Mesenchymal stem cell (in vitro differentiated cells and primary cell): ENCODE data around the gene DENND1B.
A peak's percentile ranks its signal among the peaks of the same experiment; 100 is the strongest.

ENCODE experiments used
- DNase-seq: peaks from one replicate; pipeline ENCODE4 v3.0.0-alpha.2; 2013
- H2AFZ ChIP-seq: one replicate; pipeline ENCODE4 v1.6.1; 2013; ENCODE audit warnings: low read depth, mild to moderate bottlenecking, control low read depth, inconsistent platforms, low read length, moderate library complexity
- H2AK5ac ChIP-seq: 2 replicates; pipeline ENCODE4 v1.6.1; 2013; ENCODE audit warnings: low read length, moderate library complexity, mild to moderate bottlenecking, inconsistent platforms; ENCODE audit not compliant: severe bottlenecking
- H2BK120ac ChIP-seq: one replicate; pipeline ENCODE4 v1.6.1; 2013; ENCODE audit warnings: low read depth, mild to moderate bottlenecking, inconsistent platforms, low read length, moderate library complexity
- H2BK12ac ChIP-seq, 2 experiments: one replicate each; pipeline ENCODE4 v1.6.1; 2013; ENCODE audit warnings: inconsistent platforms in 2 of 2, low read length in 2 of 2, mild to moderate bottlenecking in 2 of 2, moderate library complexity in 2 of 2, control low read depth in 1 of 2
- H2BK15ac ChIP-seq: one replicate; pipeline ENCODE4 v1.6.1; 2013; ENCODE audit warnings: mild to moderate bottlenecking, low read depth, inconsistent platforms; ENCODE audit not compliant: poor library complexity, severe bottlenecking
- H2BK5ac ChIP-seq: 2 replicates; pipeline ENCODE4 v1.6.1; 2013; ENCODE audit warnings: low read depth, mild to moderate bottlenecking, low read length, control low read depth, inconsistent platforms; ENCODE audit not compliant: poor library complexity, severe bottlenecking
- H3K14ac ChIP-seq, 2 experiments: one replicate each; pipeline ENCODE4 v1.6.1; 2013; ENCODE audit warnings: inconsistent platforms in 2 of 2, low read length in 2 of 2, control low read depth in 1 of 2, mild to moderate bottlenecking in 1 of 2, moderate library complexity in 1 of 2
- H3K18ac ChIP-seq, 2 experiments: one replicate each; pipeline ENCODE4 v1.6.1; 2013; ENCODE audit warnings: inconsistent platforms in 2 of 2, low read length in 2 of 2, control low read depth in 1 of 2, low read depth in 1 of 2, mild to moderate bottlenecking in 1 of 2
- H3K23ac ChIP-seq, 2 experiments: one replicate each; pipeline ENCODE4 v1.6.1; 2013; ENCODE audit warnings: inconsistent platforms in 2 of 2, low read length in 2 of 2, mild to moderate bottlenecking in 2 of 2, moderate library complexity in 2 of 2, control low read depth in 1 of 2
- H3K27ac ChIP-seq: 2 replicates; pipeline ENCODE4 v1.5.1; 2013; ENCODE audit warnings: mild to moderate bottlenecking, moderate library complexity, low read length, control low read depth, inconsistent platforms; ENCODE audit not compliant: poor library complexity, severe bottlenecking
- H3K27me3 ChIP-seq, 2 experiments: 2 replicates each; pipeline versions ENCODE4 v1.6.1 to v1.7.0; 2013; ENCODE audit warnings: low read length in 2 of 2, mild to moderate bottlenecking in 2 of 2, moderate library complexity in 2 of 2, control low read depth in 1 of 2, inconsistent platforms in 1 of 2; ENCODE audit not compliant: control insufficient read depth in 1 of 2, insufficient read depth in 1 of 2
- H3K36me3 ChIP-seq, 2 experiments: 2 replicates each; pipeline versions ENCODE4 v1.6.1 to v1.7.0; 2013; ENCODE audit warnings: low read length in 2 of 2, control low read depth in 1 of 2, inconsistent platforms in 1 of 2, low read depth in 1 of 2, mild to moderate bottlenecking in 1 of 2; ENCODE audit not compliant: insufficient read depth in 2 of 2, control insufficient read depth in 1 of 2
- H3K4ac ChIP-seq, 2 experiments: one replicate each; pipeline ENCODE4 v1.6.1; 2013; ENCODE audit warnings: inconsistent platforms in 2 of 2, low read length in 2 of 2, mild to moderate bottlenecking in 2 of 2, moderate library complexity in 2 of 2, control low read depth in 1 of 2, low read depth in 1 of 2
- H3K4me1 ChIP-seq: 2 replicates; pipeline ENCODE4 v1.6.1; 2013; ENCODE audit warnings: low read depth, low read length, control low read depth; ENCODE audit not compliant: control insufficient read depth, insufficient read depth
- H3K4me2 ChIP-seq: 2 replicates; pipeline ENCODE4 v1.6.1; 2013; ENCODE audit warnings: low read length, mild to moderate bottlenecking, inconsistent platforms; ENCODE audit not compliant: poor library complexity, severe bottlenecking
- H3K4me3 ChIP-seq, 2 experiments: 2 replicates each; pipeline versions ENCODE4 v1.5.1 to v1.7.0; 2013; ENCODE audit warnings: low read length in 2 of 2, mild to moderate bottlenecking in 2 of 2, control low read depth in 1 of 2, low read depth in 1 of 2; ENCODE audit not compliant: insufficient read depth in 1 of 2
- H3K79me1 ChIP-seq: replicated peaks from 2 replicates; pipeline ENCODE4 v1.6.1; 2013; ENCODE audit warnings: mild to moderate bottlenecking, control low read depth, low read length, inconsistent platforms; ENCODE audit not compliant: poor library complexity, severe bottlenecking
- H3K9ac ChIP-seq: 2 replicates; pipeline ENCODE4 v1.7.0; 2013; ENCODE audit warnings: mild to moderate bottlenecking, low read length, moderate library complexity
- H3K9me3 ChIP-seq: 2 replicates; pipeline ENCODE4 v1.7.0; 2013; ENCODE audit warnings: mild to moderate bottlenecking, low read length; ENCODE audit not compliant: control insufficient read depth
- H4K8ac ChIP-seq: one replicate; pipeline ENCODE4 v1.6.1; 2013; ENCODE audit warnings: inconsistent platforms, mild to moderate bottlenecking, low read length, moderate library complexity
- H4K91ac ChIP-seq: one replicate; pipeline ENCODE4 v1.6.1; 2013; ENCODE audit warnings: mild to moderate bottlenecking, low read length, inconsistent platforms
- whole genome bisulfite sequencing: methylation state at CpG from one replicate; pipeline ENCODE4 v1.1.7; 2013; ENCODE audit warnings: mixed read lengths; 5-methylcytosine and 5-hydroxymethylcytosine counted together

The DENND1B gene

DNA sequence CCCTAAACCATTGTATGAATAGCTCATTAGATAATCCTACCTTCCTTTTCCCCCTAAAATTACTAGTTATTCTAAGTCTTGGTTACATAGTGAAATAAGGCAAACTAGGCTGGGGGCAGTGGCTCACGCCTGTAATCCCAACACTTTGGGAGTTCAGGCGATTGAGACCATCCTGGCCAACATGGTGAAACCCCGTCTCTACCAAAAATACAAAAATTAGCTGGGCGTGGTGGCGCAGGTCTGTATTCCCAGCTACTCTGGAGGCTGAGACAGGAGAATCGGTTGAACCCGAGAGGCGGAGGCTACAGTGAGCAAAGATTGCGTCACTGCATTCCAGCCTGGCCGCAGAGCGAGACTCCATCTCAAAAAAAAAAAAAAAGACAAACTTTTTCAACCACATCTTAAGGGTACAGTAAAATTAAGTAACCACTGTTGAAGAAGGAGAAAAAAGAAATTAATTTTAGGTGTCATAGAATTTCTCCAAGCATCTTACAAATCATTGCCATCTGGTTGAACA lies 108.5 kb downstream of the DENND1B start:
- Histone ChIP-seq H3K23ac (no peak overlapping the region), H2AK5ac (no peak overlapping the region), H4K91ac (no peak overlapping the region), H2BK120ac (no peak overlapping the region), H3K79me1 (no peaks in the 10 kb centered on the region), H2BK5ac (no peak overlapping the region), H3K27ac (no peak overlapping the region), H3K9ac (no peak overlapping the region), H3K4me3 (no peak overlapping the region), H2BK12ac (no peak overlapping the region), H3K36me3 (no peaks in the 10 kb centered on the region), H4K8ac (no peak overlapping the region), H3K27me3 (no peaks in the 10 kb centered on the region), H3K18ac (no peak overlapping the region), H3K4ac (no peak overlapping the region), H2BK15ac (no peak overlapping the region), H3K9me3 (no peaks in the 10 kb centered on the region), H3K4me2 (no peak overlapping the region), H3K4me1 (no peaks in the 10 kb centered on the region), H2AFZ (no peak overlapping the region), H3K14ac (no peak overlapping the region)
- 98% methylated on average over 8 of the region's 11 CpGs for WGBS
- DNase-seq: no peak

DNA sequence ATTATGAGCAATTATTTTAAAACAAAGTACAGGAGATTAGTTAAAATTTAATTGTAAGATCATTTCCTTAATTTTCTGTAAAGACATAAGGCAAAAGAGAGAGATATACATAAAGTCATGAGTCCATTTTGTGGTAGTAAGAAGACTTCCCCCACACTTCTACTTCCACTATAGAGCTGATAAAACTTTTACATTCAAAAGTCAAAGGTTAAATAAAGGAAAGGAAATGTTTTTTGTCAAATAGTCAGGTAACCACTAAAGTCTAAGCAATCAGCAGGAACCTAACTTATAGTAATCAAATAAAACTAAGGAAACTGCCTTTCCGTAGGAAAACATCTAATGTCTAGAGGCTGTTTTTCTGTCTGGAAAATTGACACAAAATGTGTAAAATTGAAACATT lies 110.9 kb downstream of the DENND1B start:
- 100% methylated on average over 1 of the region's 1 CpG for WGBS
- no peak overlapping the region for H3K4me3 ChIP-seq

GRCh38 chr1:197663162-197663953 lies 111.9 kb downstream of the DENND1B start:
- Histone ChIP-seq H3K4me1 (no peaks in the 10 kb centered on the region), H4K91ac (no peak overlapping the region), H3K14ac (no peak overlapping the region), H2BK12ac (no peak overlapping the region), H3K79me1 (no peaks in the 10 kb centered on the region), H3K9ac (no peak overlapping the region), H2AFZ (no peak overlapping the region), H3K4me3 (no peak overlapping the region), H2BK120ac (no peak overlapping the region), H3K18ac (no peak overlapping the region), H3K27ac (no peak overlapping the region), H3K4ac (no peak overlapping the region), H3K9me3 (no peaks in the 10 kb centered on the region), H3K27me3 (no peaks in the 10 kb centered on the region), H3K36me3 (no peaks in the 10 kb centered on the region), H2AK5ac (no peak overlapping the region), H4K8ac (no peak overlapping the region), H3K4me2 (no peak overlapping the region), H2BK5ac (no peak overlapping the region), H3K23ac (no peak overlapping the region), H2BK15ac (no peak overlapping the region)
- WGBS: 41% methylated on average over 4 of the region's 4 CpGs
- peak; percentile 35 for DNase-seq

More for the DNA sequence above, 110.9 kb downstream of the DENND1B start:
- H3K79me1 ChIP-seq: no peaks in the 10 kb centered on the region
- no peak overlapping the region for H3K4me2 ChIP-seq
- no peaks in the 10 kb centered on the region for H3K9me3 ChIP-seq
- H2BK120ac ChIP-seq: no peak overlapping the region
- H3K4me1 ChIP-seq: no peaks in the 10 kb centered on the region
- no peak overlapping the region for H3K14ac ChIP-seq
- DNase-seq: no peak
- no peak overlapping the region for H3K18ac ChIP-seq
- H2BK12ac ChIP-seq: no peak overlapping the region
- no peak overlapping the region for H3K23ac ChIP-seq
- H3K9ac ChIP-seq: no peak overlapping the region
- no peak overlapping the region for H3K4ac ChIP-seq
- H3K36me3 ChIP-seq: no peaks in the 10 kb centered on the region
- H3K27me3 ChIP-seq: no peaks in the 10 kb centered on the region
- no peak overlapping the region for H2BK15ac ChIP-seq
- no peak overlapping the region for H2AFZ ChIP-seq
- no peak overlapping the region for H4K8ac ChIP-seq
- H2BK5ac ChIP-seq: no peak overlapping the region
- H4K91ac ChIP-seq: no peak overlapping the region
- no peak overlapping the region for H3K27ac ChIP-seq
- no peak overlapping the region for H2AK5ac ChIP-seq

DNA sequence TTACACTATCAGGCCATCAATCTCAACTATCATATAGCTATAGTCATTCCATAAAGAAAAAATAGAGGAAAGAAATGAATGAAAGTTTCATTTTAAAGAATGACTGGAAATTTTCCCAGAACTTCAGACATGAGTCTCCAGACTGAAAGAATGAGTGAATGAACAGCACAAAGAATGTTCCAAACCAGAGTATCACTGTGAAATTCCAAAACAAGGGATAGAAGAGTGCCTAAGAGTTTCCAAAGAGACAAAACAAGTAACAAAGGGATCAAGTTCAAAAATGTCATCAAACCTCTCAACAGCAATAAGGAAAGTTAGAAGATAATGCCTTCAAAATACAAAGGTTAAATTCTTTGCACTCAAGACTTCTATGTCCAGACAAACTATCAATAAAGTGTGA lies 114.9 kb downstream of the DENND1B start:
- no peaks in the 10 kb centered on the region for H3K36me3 ChIP-seq
- H2BK5ac ChIP-seq: no peak overlapping the region
- H2AK5ac ChIP-seq: no peak overlapping the region
- H3K27ac ChIP-seq: no peak overlapping the region
- no peak overlapping the region for H4K91ac ChIP-seq
- no peak overlapping the region for H3K14ac ChIP-seq
- no peak overlapping the region for H2BK120ac ChIP-seq
- no peaks in the 10 kb centered on the region for H3K79me1 ChIP-seq
- no peak overlapping the region for H4K8ac ChIP-seq
- H3K4ac ChIP-seq: no peak overlapping the region
- H3K9me3 ChIP-seq: no peaks in the 10 kb centered on the region
- no peak overlapping the region for H2AFZ ChIP-seq
- no peak overlapping the region for H3K18ac ChIP-seq
- H2BK15ac ChIP-seq: no peak overlapping the region
- no peak overlapping the region for H3K23ac ChIP-seq
- no peak for DNase-seq
- H3K4me1 ChIP-seq: no peaks in the 10 kb centered on the region
- no peak overlapping the region for H2BK12ac ChIP-seq
- H3K27me3 ChIP-seq: no peaks in the 10 kb centered on the region
- H3K4me2 ChIP-seq: no peak overlapping the region
- H3K4me3 ChIP-seq: no peak overlapping the region
- H3K9ac ChIP-seq: no peak overlapping the region
